ENCODE measurements around the gene IL32. TPM values are rescaled to one million over a fixed set of nuclear protein-coding genes. Genes with fewer than 3 reads are reported as not detected.
A peak's percentile ranks its signal among the peaks of the same experiment; 100 is the strongest.

The IL32 gene
- total and polyA plus RNA-seq, 12 donors, result 23.4 to 204 (median 47.0) TPM

DNA sequence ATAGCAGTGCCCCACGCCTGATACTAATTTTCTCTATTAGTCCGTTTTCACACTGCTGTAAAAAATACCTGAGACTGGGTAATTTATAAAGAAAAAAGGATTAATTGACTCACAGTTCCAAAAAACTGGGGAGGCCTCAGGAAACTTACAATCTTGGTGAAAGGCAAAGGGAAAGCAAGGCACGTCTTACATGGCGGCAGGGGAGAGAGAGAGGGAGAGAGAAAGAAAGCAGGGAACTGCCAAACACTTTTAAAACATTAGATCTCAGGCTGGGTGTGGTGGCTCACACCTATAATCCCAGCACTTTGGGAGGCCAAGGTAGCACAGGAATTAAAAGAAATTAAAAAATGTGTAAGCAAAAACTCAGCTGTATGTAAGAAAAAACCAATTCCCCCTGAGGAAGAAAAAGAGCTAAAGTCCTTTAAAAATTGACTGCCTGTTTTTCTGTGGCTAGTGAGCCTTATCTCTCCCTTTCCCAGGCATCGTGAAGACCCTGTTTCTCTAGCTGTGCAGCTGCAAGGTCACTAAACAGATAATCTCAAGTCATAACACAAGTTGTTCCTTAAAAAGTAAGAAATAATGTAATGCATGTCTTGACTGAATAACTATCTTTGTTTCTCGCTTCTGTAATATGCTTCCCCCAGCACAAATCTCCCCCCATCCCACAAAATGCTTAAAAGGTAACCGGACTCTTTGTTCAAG lies 19.7 kb downstream of the IL32 start:
- intact Hi-C loops (cut with DNase I), result no loop called here
- Histone ChIP-seq H3K27ac (peak overlapping the region in 7 of 10 donors; percentile 18 to 96 (median 89)), H3K27me3 (no peaks in the 10 kb centered on the region), H3K9me3 (no peaks in the 10 kb centered on the region), H3K4me3 (peak overlapping the region in 1 of 10 donors; percentile 58), H3K4me1 (peaks cover 0 to 42% (median 38%) of the 10 kb centered on the region in 9 donors), H3K36me3 (peaks cover 0 to 9% (median 0%) of the 10 kb centered on the region in 9 donors)
- WGBS, 2 donors, result 74 to 81% methylated on average over 7 of the region's 7 CpGs
- no peak for DNase-seq
- TF ChIP-seq, protein P1, sequence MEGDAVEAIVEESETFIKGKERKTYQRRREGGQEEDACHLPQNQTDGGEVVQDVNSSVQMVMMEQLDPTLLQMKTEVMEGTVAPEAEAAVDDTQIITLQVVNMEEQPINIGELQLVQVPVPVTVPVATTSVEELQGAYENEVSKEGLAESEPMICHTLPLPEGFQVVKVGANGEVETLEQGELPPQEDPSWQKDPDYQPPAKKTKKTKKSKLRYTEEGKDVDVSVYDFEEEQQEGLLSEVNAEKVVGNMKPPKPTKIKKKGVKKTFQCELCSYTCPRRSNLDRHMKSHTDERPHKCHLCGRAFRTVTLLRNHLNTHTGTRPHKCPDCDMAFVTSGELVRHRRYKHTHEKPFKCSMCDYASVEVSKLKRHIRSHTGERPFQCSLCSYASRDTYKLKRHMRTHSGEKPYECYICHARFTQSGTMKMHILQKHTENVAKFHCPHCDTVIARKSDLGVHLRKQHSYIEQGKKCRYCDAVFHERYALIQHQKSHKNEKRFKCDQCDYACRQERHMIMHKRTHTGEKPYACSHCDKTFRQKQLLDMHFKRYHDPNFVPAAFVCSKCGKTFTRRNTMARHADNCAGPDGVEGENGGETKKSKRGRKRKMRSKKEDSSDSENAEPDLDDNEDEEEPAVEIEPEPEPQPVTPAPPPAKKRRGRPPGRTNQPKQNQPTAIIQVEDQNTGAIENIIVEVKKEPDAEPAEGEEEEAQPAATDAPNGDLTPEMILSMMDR (IDR thresholded peaks at IDR 0.05), result no peak
- no peak for ATAC-seq

DNA sequence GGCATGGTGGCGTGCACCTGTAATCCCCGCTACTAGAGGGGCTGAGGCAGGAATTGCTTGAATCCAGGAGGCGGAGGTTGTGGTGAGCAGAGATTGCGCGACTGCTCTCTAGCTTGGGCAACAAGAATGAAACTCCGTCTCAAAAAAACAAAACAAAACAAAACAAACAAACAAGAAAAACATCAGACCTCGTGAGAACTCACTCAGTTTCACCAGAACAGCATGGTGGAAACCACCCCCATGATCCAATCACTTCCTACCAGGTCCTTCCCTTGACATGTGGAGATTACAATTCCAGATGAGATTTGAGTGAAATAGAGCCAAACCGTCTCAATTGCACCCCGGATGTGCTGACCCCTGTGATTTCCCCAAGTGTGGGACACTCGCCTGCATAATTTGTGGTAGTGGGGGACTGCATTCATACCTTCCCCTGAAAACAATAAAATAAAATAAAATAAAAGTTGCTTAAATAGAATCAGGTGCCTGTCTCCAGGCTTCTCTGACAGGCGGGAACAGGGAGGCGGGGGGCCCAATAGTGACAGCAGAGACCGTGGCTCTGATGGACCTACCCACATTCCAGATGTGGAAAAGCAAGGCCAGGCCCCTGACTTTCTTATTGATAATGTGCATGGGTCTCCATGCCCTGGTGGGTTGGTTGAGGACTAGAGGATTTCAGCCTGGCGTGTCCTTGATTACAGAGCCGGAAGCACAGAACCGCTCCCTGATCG lies 20.6 kb downstream of the IL32 start:
- peak overlapping the region; percentile 82 to 96 (median 88) for H3K27ac ChIP-seq
- H3K9me3 ChIP-seq, result no peaks in the 10 kb centered on the region
- H3K4me1 ChIP-seq, result peaks cover 0 to 42% (median 38%) of the 10 kb centered on the region in 9 donors
- peak overlapping the region in 9 of 10 donors; percentile 18 to 60 (median 53) for H3K4me3 ChIP-seq
- intact Hi-C loops (cut with DNase I), result loop anchor here in 2 of 10 donors (2.0 kb wide), 2 partner anchors 21 to 27 kb away; partner anchors contain the start of gene IL32 (in 1 of the 2)
- H3K27me3 ChIP-seq, result no peaks in the 10 kb centered on the region
- TF ChIP-seq, protein P1 (IDR thresholded peaks at IDR 0.05), result no peak
- WGBS, 2 donors, result 67 to 69% methylated on average over 17 of the region's 17 CpGs
- DNase-seq (no peak), ATAC-seq (peak in 3 of 8 donors; percentile 13 to 26 (median 18))
- peaks cover 0 to 2% (median 0%) of the 10 kb centered on the region in 9 donors for H3K36me3 ChIP-seq

DNA sequence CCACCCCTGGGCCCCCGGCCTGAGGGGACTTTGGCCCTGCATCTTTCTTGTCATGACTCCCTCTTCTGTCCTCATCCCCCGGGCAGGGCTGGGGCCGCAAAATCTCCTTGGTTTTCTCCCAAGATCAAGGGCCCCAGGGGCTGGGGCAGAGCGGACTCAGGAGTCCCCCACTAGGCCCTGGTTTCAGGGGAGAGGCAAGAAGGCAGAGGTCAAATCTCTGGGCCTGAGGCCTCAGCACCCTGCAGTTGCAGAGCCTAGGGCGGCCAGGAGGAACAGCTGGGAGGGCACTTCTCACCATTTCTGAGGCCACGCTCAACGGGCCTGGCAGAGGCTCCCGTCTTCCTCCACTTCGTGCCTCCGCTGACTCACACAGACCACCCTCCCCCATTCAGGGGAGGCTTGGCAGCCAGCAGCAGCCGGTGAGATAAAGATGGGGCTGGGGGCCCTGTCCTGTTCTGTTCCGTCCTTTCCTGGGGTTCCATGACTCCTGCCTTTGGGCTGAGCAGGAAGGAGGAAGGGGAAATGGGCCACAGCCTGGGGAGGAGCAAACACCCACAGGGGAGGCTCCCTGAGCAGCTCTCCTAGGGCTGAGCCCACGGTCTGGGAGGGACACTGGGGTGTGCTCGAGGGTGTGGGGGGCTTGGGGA lies 21.3 kb downstream of the IL32 start:
- no peaks in the 10 kb centered on the region for H3K27me3 ChIP-seq
- WGBS, 2 donors, result 46 to 51% methylated on average over 14 of the region's 14 CpGs
- peak overlapping the region; percentile 18 to 60 (median 50) for H3K4me3 ChIP-seq
- peak; percentile 53 to 84 (median 80) for ATAC-seq
- intact Hi-C loops (cut with DNase I), result loop anchor here in 3 of 10 donors (1.0 to 2.0 kb wide), 3 partner anchors 22 to 28 kb away; partner anchors contain the start of gene IL32 (in 1 of the 3)
- DNase-seq, result peak in 1 of 2 donors; percentile 52
- peaks cover 0 to 42% (median 38%) of the 10 kb centered on the region in 9 donors for H3K4me1 ChIP-seq
- H3K36me3 ChIP-seq, result no peaks in the 10 kb centered on the region
- TF ChIP-seq, protein P1 (IDR thresholded peaks at IDR 0.05), result no peak
- no peaks in the 10 kb centered on the region for H3K9me3 ChIP-seq
- peak overlapping the region; percentile 82 to 96 (median 88) for H3K27ac ChIP-seq

Data from heart right ventricle (tissue), 16 donors.